T47D (cell line): ENCODE results near the gene IFT43.
"Not testable (repeated sequence)": the region's sequence is repeated elsewhere in the genome, so short reads cannot be mapped to it uniquely, and the experiment has no call there.

Experiments used
- DNase-seq, 2 experiments: peaks; one replicate each; pipeline versions ENCODE4 v3.0.0 to v3.0.0-alpha.2; 2011 to 2012; ENCODE audit warnings: low read depth in 1 of 2, low spot score in 1 of 2
- JUND ChIP-seq: IDR thresholded peaks from 2 replicates; pipeline ENCODE4 v1.6.1; 2012; ENCODE audit warnings: low read depth
- in situ Hi-C: cut with HindIII; loops from 2 replicates; pipeline ENCODE4 v1.10.0; 2016; ENCODE audit warnings: low sequenced_read_pairs, low pct_unique_long_range_greater_than_20kb

IFT43 gene

DNA sequence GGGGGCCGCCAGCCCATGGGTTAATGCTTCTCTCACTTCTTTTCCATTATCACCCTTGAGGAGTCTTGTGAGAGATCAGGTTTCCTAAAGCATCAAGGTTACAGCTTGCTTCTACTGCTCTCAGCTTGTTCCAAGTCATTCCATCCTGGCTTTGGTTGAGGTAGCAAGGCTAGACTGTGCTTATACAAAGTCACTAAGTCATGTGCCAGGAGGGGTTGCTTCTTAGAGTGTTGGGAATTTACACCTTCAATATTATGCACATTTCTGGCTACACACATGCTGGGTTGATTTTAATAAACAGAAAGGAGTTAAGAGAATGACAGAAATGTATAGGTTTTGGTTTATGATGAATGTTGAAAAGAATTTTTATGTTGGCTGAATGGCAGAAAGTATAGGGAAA is 21.8 kb downstream of the IFT43 start:
- no peak for TF ChIP-seq JUND
- DNase-seq = no peak
- in situ Hi-C loops = no loop called here

DNA sequence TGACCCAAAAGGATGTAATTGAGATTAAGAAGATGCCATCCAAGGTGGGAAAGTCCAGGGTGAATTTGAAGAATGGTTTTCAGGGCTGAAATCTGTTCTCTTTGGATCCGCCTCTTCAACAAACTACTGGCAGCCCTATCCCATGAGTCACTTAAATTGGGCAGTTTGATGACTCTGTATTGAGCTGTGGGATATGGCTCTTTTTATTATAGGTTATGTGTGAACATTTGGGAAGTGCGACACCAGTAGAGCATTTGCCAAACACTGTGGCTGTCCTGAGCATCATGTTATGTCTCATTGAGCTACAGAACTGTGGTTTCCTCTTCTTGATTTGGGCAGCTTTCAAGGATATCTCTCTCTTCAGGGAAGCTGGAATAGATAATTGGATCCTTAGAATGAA is 22.3 kb downstream of the IFT43 start:
- in situ Hi-C loops = no loop called here
- no peak for DNase-seq
- no peak for TF ChIP-seq JUND

DNA sequence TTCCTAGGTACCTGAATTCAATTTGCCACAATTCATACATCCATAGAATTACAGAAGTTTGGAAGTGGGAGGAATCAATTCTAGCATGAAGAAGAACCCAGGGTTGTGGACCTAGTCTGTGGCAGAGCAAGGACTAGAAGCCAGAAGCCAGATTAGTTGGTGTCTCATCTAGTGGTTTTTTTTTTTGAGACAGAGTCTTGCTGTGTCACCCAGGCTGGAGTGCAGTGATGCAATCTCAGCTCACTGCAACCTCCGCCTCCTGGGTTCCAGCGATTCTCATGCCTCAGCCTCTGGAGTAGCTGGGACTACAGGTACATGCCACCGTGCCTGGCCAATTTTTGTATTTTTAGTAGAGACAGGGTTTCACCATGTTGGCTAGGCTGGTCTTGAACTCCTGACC is 24.1 kb downstream of the IFT43 start:
- in situ Hi-C loops, DNase-seq: not testable (repeated sequence)

DNA sequence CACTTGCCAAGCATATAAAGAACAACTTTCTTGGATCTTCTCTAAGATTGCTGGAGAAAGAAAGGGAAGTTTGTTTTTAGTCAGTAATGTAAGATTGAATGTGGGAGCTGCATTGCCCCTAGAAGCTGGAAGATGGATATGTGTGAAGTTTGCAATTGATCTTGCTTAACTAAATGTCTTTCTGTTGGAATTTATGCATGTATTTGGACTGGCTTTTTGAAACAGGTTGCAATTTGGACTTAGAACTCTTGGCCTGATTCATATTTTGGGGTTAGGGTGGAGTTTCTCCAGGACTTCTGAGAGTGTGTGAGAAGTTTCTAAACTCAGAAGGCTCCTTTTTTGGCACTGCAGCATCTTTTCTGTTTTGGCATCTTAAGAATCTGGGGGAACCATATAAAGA is 26.4 kb downstream of the IFT43 start:
- no peak for DNase-seq
- no peak for TF ChIP-seq JUND
- in situ Hi-C loops = no loop called here

DNA sequence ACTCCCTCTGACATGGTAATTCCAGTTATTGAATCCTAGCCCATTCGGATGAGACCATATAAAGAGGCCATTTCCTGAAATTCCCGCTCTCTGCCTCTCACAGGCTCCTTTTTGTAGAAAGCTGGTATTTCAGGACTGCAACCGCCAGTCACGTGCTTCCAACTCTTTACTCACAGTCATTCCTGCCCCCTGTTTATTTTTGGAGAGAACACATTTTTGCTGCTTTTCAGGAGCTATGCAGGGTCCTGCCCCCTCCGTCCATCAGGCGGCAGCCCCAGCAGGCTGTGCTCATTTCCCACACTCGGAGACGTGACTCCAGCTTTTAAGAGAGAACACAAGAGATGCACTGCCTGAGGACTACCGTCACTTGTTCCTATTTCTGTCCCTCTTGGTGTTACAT is 26.8 kb downstream of the IFT43 start:
- no peak for TF ChIP-seq JUND
- in situ Hi-C loops = no loop called here
- no peak for DNase-seq

DNA sequence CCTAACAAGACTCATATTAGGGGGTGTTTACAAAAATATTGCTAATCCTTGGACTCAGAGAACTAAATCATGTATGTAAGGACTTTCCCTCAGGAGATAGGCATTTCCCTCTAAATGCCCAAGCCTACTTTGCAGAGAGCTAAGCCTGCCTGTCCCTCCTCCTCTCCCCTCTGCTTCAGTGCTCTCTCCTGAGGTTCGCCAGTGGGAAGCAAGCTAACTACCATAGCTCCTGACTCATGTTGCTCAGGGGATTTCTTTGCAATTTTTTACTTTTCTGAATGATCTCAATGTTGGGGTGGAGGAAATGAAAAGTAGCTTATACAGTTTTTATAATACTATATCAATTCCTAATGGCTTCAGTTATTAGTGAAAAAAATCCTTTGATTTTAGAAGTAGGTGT is 29.6 kb downstream of the IFT43 start:
- DNase-seq = no peak
- TF ChIP-seq JUND = no peak
- in situ Hi-C loops = no loop called here

DNA sequence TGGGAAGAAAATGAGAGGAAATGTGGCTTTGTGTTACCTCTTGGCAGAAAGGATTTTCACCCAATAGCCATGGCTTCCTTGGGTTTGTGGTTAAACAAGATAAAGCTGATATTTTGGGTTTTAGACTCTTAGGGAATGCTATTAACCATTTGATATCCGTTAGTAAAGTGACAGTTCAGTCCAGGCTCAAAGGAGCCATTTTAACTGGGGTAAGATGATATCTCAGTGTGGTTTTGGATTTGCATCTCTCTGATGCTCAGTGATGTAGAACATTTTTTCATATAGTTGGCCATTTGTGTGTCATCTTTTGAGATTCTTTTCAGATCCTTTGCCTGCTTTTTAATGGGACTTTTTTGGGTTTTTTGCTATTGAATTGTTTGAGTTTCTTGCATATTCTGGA is 30.1 kb downstream of the IFT43 start:
- in situ Hi-C loops = no loop called here
- no peak for TF ChIP-seq JUND
- no peak for DNase-seq

DNA sequence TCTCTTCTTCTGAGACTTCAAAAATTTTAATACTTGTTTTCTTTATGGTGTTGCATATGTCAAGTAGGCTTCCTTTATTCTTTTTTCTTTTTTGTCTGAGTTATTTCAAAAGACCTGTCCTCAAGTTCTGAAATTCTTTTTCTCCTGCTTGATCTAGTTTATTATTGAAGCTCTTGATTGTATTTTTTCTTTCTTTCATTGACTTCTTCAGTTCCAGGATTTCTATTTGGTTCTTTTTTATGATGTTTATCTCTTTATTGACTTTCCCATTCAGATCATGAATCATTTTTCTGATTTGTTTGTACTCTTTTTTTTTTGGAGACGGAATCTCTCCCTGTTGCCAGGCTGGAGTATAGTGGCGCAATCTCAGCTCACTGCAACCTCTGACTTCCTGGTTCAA is 34.1 kb downstream of the IFT43 start:
- no peak for TF ChIP-seq JUND
- DNase-seq = peak in 1 of 2 experiments; percentile 3
- in situ Hi-C loops = no loop called here

DNA sequence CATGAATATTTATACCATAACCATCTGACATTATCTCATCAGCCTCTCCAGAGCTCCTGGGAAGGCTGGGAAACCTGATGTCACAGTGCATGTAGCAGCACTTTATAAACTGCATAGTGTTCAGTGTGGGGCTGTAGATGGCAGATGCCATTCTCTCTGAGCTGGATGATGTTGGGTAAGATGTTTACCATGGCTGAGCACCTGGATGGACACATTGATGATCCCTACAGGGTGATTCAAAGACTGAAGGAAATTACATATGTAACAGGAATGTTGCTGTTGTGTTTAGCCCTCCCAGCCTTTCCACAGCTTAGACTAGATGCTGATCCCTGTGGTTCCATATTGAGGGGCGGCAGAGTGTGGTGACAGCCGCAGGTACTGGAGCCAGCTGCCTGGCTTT is 37.4 kb downstream of the IFT43 start:
- no peak for TF ChIP-seq JUND
- DNase-seq = no peak
- in situ Hi-C loops = no loop called here

DNA sequence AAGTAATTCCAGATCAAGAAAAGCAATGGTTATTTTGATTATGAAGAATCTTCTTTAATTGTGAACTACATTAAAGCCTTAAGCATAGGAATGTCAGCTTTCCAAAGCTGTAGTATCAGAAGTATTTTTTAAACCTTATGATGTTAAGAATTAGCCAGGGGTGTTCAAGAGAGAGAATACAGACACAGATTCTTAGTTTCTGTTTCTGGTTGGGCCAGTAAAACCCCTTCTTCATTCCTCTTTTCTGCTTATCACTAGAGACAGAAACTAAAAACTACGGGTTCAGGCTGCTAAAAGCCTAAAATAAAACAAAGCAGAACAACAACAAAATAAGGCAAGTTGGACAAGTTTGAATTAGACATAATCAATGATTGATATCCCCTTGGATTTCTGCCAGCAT is 38.2 kb downstream of the IFT43 start:
- TF ChIP-seq JUND = no peak
- in situ Hi-C loops = no loop called here
- DNase-seq = no peak

DNA sequence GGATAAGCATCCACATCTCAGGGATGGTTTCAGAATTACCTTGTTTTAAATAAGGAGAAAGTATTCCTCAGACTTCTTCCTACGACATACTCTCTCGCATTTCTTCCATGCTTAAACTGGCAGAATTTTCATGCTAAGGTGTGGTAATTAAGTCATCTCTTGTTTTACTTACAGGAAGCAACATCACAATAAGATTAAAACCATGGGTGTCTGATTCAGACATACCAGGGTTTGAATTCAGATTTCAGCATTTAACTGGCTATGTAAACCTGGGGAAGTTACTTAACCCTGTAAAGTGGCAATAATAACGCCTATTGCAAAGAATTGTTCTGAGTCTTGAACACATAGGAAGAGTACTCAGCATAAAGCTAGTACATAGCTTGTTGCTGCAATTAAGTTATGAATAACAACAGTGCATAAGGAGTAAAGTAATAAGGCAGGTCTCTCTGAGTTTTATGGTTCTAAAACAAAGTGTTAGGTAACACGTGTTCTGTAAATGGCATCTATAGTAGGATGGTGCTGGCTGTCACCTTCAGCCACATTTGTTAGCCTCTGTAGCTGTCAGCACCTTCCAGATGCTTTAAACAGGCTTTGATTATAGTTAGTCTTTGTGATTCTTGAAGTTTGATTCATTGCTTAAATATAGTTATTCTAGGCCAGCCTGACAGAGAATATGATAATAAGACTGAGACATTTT is 38.8 kb downstream of the IFT43 start:
- in situ Hi-C loops = no loop called here
- TF ChIP-seq JUND = no peak
- no peak for DNase-seq

DNA sequence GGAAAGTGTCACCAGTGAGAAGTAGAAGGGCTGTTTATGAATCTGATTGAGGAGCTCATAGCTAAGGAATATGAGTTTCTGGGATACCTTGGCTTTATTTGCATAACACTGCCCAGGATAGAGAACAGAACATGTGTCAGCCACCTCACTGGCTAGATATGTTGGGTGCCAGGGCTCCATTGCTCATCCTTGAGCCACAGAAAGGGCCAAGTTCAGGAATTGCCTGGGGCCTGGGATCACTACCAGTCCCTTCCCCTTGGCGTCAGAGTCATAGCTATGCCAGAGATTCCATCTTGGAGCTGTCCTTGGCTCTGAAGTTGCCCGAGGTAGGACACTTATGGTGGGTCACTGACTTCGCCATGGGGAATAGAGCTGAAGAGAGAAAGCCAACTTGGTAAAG is 49.0 kb downstream of the IFT43 start:
- in situ Hi-C loops = no loop called here
- no peak for TF ChIP-seq JUND
- no peak for DNase-seq

DNA sequence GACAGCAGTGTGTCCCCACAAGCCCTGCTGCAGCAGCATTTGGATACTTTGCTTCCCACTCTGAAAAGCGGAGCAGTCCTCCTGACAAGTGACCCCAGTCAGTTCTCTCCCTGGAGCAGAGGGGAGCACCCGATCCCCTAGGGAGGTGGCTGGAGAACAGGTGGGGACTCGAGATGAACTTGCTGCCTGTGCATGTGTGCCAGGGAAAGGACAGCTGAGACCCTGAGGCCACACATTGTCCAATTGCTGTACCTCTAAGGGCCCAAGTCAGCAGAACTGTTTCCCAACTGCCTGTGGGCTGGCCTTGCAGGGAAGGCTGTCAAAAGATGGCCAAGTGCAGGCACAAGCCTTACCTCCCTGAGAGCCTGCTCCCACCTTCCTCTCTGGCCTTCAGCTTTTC is 55.1 kb downstream of the IFT43 start:
- TF ChIP-seq JUND = no peak
- in situ Hi-C loops = no loop called here
- no peak for DNase-seq

DNA sequence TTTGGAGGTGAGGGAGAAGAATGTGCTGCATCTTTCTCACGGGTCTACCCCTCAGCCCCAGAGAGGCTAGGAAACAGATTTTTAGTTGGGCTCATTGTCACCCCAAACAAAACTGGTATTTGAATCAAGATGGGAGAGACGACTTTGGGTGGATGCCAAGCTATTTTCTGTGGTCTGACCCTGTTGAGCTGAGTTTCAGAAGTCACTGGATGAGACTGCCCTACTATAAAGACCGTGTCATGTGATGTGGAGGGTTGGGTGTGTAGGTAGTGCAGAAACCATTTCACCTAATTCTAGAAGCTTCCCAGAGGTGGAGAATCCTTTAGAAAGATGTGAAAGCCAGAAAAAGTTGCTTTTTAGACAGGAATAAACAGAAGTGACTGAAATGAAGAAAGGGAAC is 60.2 kb downstream of the IFT43 start:
- no peak for TF ChIP-seq JUND
- in situ Hi-C loops = no loop called here
- DNase-seq = no peak

DNA sequence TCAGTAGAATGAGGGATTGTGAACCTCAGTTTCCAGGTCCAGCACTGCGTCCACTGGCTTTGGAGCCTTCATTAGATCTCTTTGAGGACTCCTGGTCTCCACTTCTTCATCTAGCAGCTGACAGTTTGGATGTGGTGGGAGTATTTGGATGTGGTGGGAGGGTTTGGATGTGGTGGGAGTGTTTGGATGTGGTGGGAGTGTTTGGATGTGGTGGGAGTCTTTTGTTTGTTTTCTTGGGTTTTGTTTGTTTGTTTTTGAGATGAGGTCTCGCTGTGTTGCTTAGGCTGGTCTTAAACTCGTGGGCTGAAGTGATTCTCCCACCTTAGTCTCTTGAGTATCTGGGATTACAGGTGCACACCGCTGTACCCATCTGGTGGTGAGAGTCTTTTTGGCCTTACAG is 64.7 kb downstream of the IFT43 start:
- TF ChIP-seq JUND = no peak
- in situ Hi-C loops = no loop called here
- no peak for DNase-seq
